HG02623 (cell line): Measurements from ENCODE around the gene TEX48.

Source experiments
- ATAC-seq: cut with Tn5 transposase; IDR thresholded peaks from one replicate; pipeline ENCODE4 v1.9.1; 2021; ENCODE audit warnings: moderate library complexity; ENCODE audit not compliant: unreplicated experiment

Gene TEX48

GRCh38 chr9:114694146-114694545 lies 12.2 kb upstream of the TEX48 start:
- ATAC-seq = no peak

- no peak for ATAC-seq
Observed at GRCh38 chr9:114693248-114693855, 11.4 kb upstream of the TEX48 start.

DNA sequence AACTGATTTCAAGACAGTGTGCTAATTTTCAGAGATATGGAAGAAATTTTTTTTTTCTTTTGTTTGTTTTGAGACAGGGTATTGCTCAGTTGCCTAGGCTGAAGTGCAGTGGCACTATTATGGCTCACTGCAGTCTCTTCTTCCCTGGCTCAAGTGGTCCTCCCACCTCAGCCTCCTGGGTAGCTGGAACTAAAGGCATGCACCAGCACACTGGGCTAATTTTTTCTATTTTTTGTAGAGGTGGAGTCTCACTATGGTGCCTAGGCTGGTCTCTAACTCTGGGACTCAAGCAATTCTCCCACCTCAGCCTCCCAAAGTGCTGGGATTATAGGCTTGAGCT lies 9.9 kb upstream of the TEX48 start:
- ATAC-seq = no peak

DNA sequence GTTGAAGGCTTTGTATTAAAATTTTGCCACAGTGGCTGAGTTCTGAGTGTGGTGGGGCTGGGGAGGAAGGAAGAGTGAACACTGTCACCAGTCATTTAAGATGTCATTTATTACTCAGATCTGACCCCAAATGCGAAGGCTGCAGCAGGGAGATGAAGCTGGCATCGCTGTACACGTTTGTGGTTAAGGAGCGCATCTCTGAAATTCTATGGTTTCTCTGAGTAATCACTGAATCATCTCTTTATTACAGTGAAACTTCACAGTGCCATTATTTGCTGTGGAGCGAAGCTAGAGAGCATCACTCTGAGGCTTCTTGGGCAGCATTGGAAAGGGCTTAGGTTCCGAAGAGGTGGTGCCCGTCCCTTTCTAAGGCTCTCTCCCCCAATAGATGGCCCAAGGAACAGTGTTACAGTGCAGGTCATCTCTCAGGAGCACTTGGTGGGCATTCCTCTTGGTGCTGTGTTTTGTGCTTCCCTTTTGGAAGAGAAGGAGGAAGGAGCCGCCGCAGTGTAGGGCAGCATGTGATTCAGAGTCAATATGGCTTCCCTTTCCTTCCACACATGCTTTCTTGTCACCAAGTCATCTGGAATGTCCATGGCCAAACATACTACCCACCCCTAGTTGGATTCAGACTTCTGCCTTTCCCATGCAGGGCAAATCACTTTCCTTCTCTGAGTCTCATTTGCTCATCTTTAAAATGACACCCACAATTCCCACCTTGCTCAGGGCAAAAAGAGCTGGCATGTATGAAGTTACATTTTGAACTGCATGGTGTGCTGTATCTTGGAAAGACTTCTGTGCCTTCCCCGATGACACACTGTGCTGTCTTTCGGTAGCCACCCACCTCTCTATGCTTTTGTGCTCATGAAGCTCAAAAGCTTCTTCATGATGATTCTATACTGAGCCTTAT lies 9.3 kb upstream of the TEX48 start:
- ATAC-seq = peak; percentile 39

- no peak for ATAC-seq
Observed at GRCh38 chr9:114690308-114690707, 8.3 kb upstream of the TEX48 start.

GRCh38 chr9:114689813-114690212 lies 7.8 kb upstream of the TEX48 start:
- ATAC-seq = no peak

GRCh38 chr9:114688909-114689610 lies 7.1 kb upstream of the TEX48 start:
- no peak for ATAC-seq

DNA sequence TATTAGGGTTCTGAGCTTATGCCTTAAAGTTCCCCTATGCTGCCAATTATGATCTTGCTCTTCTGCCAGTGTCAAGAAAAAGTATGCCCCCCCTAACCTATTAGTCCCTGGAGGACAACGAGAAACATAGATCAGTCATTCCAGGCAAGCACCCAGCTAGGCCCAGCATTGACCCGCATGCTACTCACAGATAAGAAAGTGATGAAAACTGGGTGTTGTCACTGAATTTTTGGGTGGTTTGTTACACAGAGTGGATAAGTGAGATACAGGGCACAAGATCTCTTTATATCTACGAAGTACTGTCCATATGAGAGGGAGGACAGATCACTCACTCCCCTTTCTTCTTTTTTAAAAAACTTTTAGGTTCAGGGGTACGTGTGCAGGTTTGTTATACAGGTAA lies 6.4 kb upstream of the TEX48 start:
- ATAC-seq = no peak

- ATAC-seq = no peak
Observed at GRCh38 chr9:114687034-114687433, 5.0 kb upstream of the TEX48 start.

DNA sequence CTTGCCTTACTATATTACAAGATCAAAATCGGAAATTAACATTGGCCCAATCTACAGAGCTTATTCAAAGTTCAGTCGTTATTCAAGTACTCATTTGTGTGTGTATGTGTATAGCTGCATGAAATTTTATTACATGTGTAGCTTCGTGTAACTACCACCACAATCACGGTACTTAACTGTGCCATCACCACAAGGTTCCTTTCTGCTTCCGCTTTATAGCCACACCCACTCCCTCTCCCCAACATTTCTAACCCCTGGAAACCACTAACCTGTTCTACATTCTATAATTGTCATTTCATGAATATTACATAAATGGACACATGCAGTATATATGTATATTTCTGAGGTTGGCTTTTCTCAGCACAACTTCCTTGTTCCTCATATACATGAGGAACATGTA lies 4.0 kb upstream of the TEX48 start:
- ATAC-seq = no peak

- no peak for ATAC-seq
Observed at GRCh38 chr9:114684036-114684435, 2.0 kb upstream of the TEX48 start.

DNA sequence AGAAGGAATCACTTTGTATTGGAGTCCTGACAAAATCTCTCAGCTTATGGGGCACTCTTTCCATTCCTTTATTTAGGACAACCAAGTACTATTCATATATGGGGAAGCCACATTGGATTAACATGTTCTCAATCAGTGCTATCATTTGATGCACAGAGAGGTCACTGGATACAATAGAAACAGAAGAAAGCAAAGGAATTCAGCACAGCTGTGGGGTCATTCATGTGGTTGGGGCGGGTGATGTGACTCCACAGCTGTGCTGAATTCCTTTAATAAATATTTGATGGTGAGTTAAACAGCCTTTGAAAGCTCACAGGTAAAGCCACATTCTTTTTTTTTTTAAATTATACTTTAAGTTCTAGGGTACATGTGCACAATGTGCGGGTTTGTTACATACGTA lies 854 bp upstream of the TEX48 start:
- ATAC-seq = no peak

- ATAC-seq = no peak
Observed at GRCh38 chr9:114680259-114681001, 1.6 kb downstream of the TEX48 start.

GRCh38 chr9:114678795-114679194 lies 3.2 kb downstream of the TEX48 start:
- ATAC-seq = no peak

DNA sequence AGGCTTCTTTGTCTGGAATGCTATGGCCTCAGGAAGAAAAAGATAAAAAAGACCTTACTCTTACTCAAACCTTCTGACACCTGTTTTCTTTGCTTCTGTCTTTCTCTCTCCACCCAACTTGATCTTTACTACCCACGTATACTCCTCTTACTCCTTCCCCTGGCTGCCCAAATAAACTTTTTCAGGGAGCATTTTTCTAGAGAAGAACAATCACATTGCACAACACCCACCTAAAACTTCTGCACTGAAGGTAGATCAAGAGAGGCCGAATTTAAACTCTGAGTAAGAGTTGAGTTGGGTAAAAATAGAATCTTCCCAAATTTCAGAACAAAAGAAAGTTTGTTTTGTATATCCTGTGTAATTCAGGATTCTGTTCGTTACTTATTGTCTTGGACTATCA lies 3.9 kb downstream of the TEX48 start:
- ATAC-seq = no peak

DNA sequence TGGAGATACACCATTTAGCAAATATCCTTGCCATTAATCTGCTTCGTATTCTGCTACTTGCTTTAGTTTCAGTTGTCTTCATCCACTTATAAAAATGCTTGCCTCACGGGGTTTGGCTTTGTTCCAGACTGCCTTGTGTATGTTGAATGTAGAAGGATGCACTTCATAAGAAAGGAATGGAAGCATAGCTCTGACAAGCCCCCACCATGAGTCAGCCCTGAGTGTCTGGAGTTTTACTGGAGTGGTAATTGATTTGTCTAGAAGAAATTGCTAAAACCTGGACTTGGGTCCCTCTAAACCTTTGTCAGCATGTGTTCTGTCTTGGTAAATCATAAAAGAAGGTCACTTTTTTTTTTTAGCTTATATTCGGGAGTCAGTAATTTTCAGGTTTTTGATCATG lies 4.6 kb downstream of the TEX48 start:
- ATAC-seq = no peak

- ATAC-seq = no peak
Observed at GRCh38 chr9:114676901-114677300, 5.1 kb downstream of the TEX48 start.

- ATAC-seq = no peak
Observed at GRCh38 chr9:114674798-114675540, 7.0 kb downstream of the TEX48 start.

DNA sequence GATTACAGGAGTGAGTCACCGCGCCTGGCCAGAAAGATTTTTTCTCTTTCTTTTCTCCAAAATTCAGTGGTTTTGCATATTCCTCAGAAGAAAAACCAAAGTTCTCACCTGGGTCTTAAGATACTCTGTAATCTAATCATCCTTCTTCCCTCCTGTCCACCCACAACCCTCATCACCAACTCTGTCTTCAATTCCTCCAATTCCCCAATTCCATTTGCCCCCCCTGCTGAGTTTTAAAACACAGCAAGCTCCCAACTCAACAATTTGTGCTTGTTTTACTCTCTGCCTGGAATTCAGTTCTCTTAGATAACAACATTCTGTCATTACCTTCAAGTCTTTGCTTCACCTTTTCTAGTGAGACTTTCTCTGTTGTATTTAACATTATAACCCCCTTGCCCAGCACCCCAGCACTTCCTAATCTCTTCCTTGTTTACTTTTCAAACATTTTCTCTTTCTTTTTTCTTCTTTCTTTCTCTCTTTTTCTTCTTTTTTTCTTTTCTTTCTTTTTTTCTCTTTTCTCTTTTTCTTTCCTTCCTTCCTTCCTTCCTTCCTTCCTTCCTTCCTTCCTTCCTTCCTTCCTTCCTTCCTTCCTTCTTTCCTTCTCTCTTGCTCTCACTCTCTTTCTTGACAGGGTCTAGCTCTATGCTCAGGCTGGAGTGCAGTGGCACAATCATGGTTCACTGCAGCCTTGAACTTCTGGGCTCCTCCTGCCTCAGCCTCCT lies 7.8 kb downstream of the TEX48 start:
- ATAC-seq = no peak

- ATAC-seq = no peak
Observed at GRCh38 chr9:114671605-114672004, 10.4 kb downstream of the TEX48 start.
